ENCODE data around the gene IPO4.

- TF ChIP-seq POLR2A (IDR thresholded peaks at IDR 0.05) (no peak), CTCF (IDR thresholded peaks at IDR 0.05 in 4 of 5, conservative IDR thresholded peaks at IDR 0.05 in 1 of 5) (no peak)
These were observed 31.8 kb downstream of the IPO4 start for GRCh38 chr14:24156840-24157239.
